IMR-90 (cell line): ENCODE data around the gene DCST2. TPM values are rescaled to one million over a fixed set of nuclear protein-coding genes. Genes with fewer than 3 reads are reported as not detected.

Experiments
- ATAC-seq: fragments of 200-7000 bp; cut with Tn5 transposase; 2 replicates; pipeline ENCODE4 v1.9.1; 2020; ENCODE audit warnings: low read depth, mild to moderate bottlenecking, moderate library complexity
- BruUV-seq: library from RNA; stranded (reverse); fragments of 400-500 nt; replicated peaks from 2 replicates; lab custom pipeline; 2021; lab: Mats Ljungman, UMichigan
- CTCF ChIA-PET: fragments of 300-600 bp; formaldehyde crosslinking; extraction: SDS; loops from one replicate; lab custom pipeline; 2021; ENCODE audit warnings: antibody characterized with exemption; lab: Yijun Ruan, JAX
- POLR2A ChIA-PET: fragments of 300-600 bp; sonication (Branson Sonifier 250); formaldehyde crosslinking; loops from one replicate; lab custom pipeline; 2022; ENCODE audit warnings: antibody characterized with exemption; ENCODE audit not compliant: unreplicated experiment; lab: Charles Lee
- DNase-seq: peaks from one replicate; pipeline ENCODE4 v3.0.0; 2013
- H2AFZ ChIP-seq: replicated peaks from 2 replicates; pipeline ENCODE3; 2013; ENCODE audit warnings: low read length, mild to moderate bottlenecking; ENCODE audit not compliant: poor library complexity
- H2AK5ac ChIP-seq: 2 replicates; pipeline ENCODE4 v1.6.1; 2013; ENCODE audit warnings: low read depth, low read length, inconsistent platforms
- H2AK9ac ChIP-seq: replicated peaks from 2 replicates; pipeline ENCODE3; 2013; ENCODE audit warnings: mild to moderate bottlenecking, low read depth, low read length, moderate library complexity; ENCODE audit not compliant: poor library complexity
- H2BK120ac ChIP-seq: 2 replicates; pipeline ENCODE4 v1.6.1; 2013; ENCODE audit warnings: low read depth, low read length, inconsistent platforms
- H2BK15ac ChIP-seq: 3 replicates; pipeline ENCODE4 v1.6.1; 2013; ENCODE audit warnings: low read depth, low read length, inconsistent platforms
- H2BK20ac ChIP-seq: 2 replicates; pipeline ENCODE4 v1.6.1; 2013; ENCODE audit warnings: low read depth, mild to moderate bottlenecking, inconsistent platforms, low read length, moderate library complexity
- H2BK5ac ChIP-seq: 2 replicates; pipeline ENCODE4 v1.6.1; 2013; ENCODE audit warnings: mild to moderate bottlenecking, low read depth, low read length, inconsistent platforms; ENCODE audit not compliant: poor library complexity, severe bottlenecking
- H3K14ac ChIP-seq: replicated peaks from 2 replicates; pipeline ENCODE4 v1.6.1; 2013; ENCODE audit warnings: low read depth, low read length, inconsistent platforms
- H3K18ac ChIP-seq: 2 replicates; pipeline ENCODE4 v1.6.1; 2013; ENCODE audit warnings: low read depth, low read length, control low read depth
- H3K23ac ChIP-seq: 2 replicates; pipeline ENCODE4 v1.6.1; 2013; ENCODE audit warnings: low read depth, low read length, inconsistent platforms
- H3K27ac ChIP-seq: 2 replicates; pipeline ENCODE4 v1.5.1; 2013; ENCODE audit warnings: mild to moderate bottlenecking, control low read depth, low read length; ENCODE audit not compliant: insufficient read depth
- H3K27me3 ChIP-seq: 2 replicates; pipeline ENCODE4 v1.6.1; 2013; ENCODE audit warnings: low read length; ENCODE audit not compliant: control insufficient read depth, insufficient read depth
- H3K36me3 ChIP-seq: 2 replicates; pipeline ENCODE4 v1.6.1; 2013; ENCODE audit warnings: low read length, mixed read lengths; ENCODE audit not compliant: control insufficient read depth, insufficient read depth
- H3K4ac ChIP-seq: 2 replicates; pipeline ENCODE4 v1.6.1; 2013; ENCODE audit warnings: low read depth, low read length, inconsistent platforms
- H3K4me1 ChIP-seq: 2 replicates; pipeline ENCODE4 v1.6.1; 2013; ENCODE audit warnings: low read length, mixed read lengths; ENCODE audit not compliant: control insufficient read depth, insufficient read depth
- H3K4me2 ChIP-seq: 2 replicates; pipeline ENCODE4 v1.6.1; 2013; ENCODE audit warnings: low read depth, mild to moderate bottlenecking, control low read depth, low read length, moderate library complexity
- H3K4me3 ChIP-seq: 2 replicates; pipeline ENCODE4 v1.5.1; 2013; ENCODE audit warnings: low read depth, mild to moderate bottlenecking, control low read depth, low read length, moderate library complexity; ENCODE audit not compliant: insufficient read depth
- H3K56ac ChIP-seq: 2 replicates; pipeline ENCODE4 v1.6.1; 2013; ENCODE audit warnings: low read length, inconsistent platforms; ENCODE audit not compliant: insufficient read depth; ENCODE audit errors: extremely low read depth
- H3K79me1 ChIP-seq, 2 experiments: 2 replicates each; pipeline ENCODE4 v1.6.1; 2013; ENCODE audit warnings: low read length in 2 of 2, inconsistent platforms in 1 of 2, low read depth in 1 of 2
- H3K9ac ChIP-seq: 2 replicates; pipeline ENCODE4 v1.6.1; 2013; ENCODE audit warnings: low read depth, low read length, control low read depth
- H3K9me1 ChIP-seq: 2 replicates; pipeline ENCODE4 v1.6.1; 2013; ENCODE audit warnings: low read length, inconsistent platforms; ENCODE audit not compliant: insufficient read depth
- H3K9me3 ChIP-seq: 2 replicates; pipeline ENCODE4 v1.6.1; 2013; ENCODE audit warnings: low read length; ENCODE audit not compliant: control insufficient read depth, insufficient read depth
- H4K20me1 ChIP-seq: 2 replicates; pipeline ENCODE4 v1.6.1; 2013; ENCODE audit warnings: low read length, inconsistent platforms; ENCODE audit not compliant: insufficient read depth
- H4K5ac ChIP-seq: 2 replicates; pipeline ENCODE4 v1.6.1; 2013; ENCODE audit warnings: mild to moderate bottlenecking, low read depth, low read length, control low read depth
- H4K8ac ChIP-seq, 2 experiments: 2 replicates each; pipeline ENCODE4 v1.6.1; 2013; ENCODE audit warnings: low read depth in 2 of 2, low read length in 2 of 2, control low read depth in 1 of 2, inconsistent platforms in 1 of 2
- H4K91ac ChIP-seq: 2 replicates; pipeline ENCODE4 v1.6.1; 2013; ENCODE audit warnings: low read depth, low read length, inconsistent platforms; ENCODE audit not compliant: insufficient read depth
- BHLHE40 ChIP-seq: fragments of 150-350 bp; IDR thresholded peaks from 2 replicates; pipeline ENCODE4 v1.6.1; 2016; ENCODE audit warnings: mild to moderate bottlenecking, low read depth, low read length
- MAZ ChIP-seq: IDR thresholded peaks from 2 replicates; pipeline ENCODE4 v1.6.1; 2012; ENCODE audit warnings: low read depth, mild to moderate bottlenecking, low read length, improper control_type of control experiment, moderate library complexity, borderline replicate concordance
- POLR2A ChIP-seq: IDR thresholded peaks from 2 replicates; pipeline ENCODE4 v1.6.1; 2012; ENCODE audit warnings: mild to moderate bottlenecking, low read depth, low read length
- RAD21 ChIP-seq: IDR thresholded peaks from 2 replicates; pipeline ENCODE4 v1.6.1; 2012; ENCODE audit warnings: low read length, improper control_type of control experiment
- RCOR1 ChIP-seq: IDR thresholded peaks from 2 replicates; pipeline ENCODE4 v1.6.1; 2012; ENCODE audit warnings: mild to moderate bottlenecking, low read length, improper control_type of control experiment; ENCODE audit not compliant: insufficient replicate concordance
- SMC3 ChIP-seq: fragments of 150-350 bp; IDR thresholded peaks from 2 replicates; pipeline ENCODE4 v1.6.1; 2016; ENCODE audit warnings: low read depth, mild to moderate bottlenecking, antibody characterized with exemption, low read length, moderate library complexity
- WGBS, 2 experiments: methylation state at CpG; one replicate each; pipeline versions ENCODE4 v1.1.5 to v1.1.7; 2013; ENCODE audit warnings: missing lambda C conversion rate in 2 of 2; ENCODE audit not compliant: insufficient read length in 1 of 2; ENCODE audit errors: extremely low coverage in 2 of 2; 5-methylcytosine and 5-hydroxymethylcytosine counted together
- dilution Hi-C: fragments of 300-500 bp; cut with HindIII; formaldehyde crosslinking; loops from one replicate; pipeline ENCODE4 v1.14.3; 2018; ENCODE audit warnings: low sequenced_read_pairs; ENCODE audit not compliant: unreplicated experiment
- in situ Hi-C: fragments of 300-500 bp; cut with MboI; formaldehyde crosslinking; loops from 3 replicates; pipeline ENCODE4 v1.14.3; 2019; ENCODE audit warnings: low sequenced_read_pairs, inconsistent platforms, mixed read lengths
- intact Hi-C: fragments of 100-400 bp; cut with micrococcal nuclease; formaldehyde crosslinking; loops from 2 replicates; pipeline ENCODE4 v1.10.0; 2022
- polyA plus RNA-seq, 3 experiments: library from polyadenylated mRNA; depleted of rRNA; stranded (reverse); fragments of >200 nt; gene quantifications; 2 replicates each; pipeline ENCODE4 v1.2.3, GENCODE V29; 2012; ENCODE audit warnings: low replicate concordance in 1 of 3
- total RNA-seq: library from RNA; depleted of rRNA; stranded (reverse); fragments of >200 nt; gene quantifications from 2 replicates; pipeline ENCODE4 v1.2.3, GENCODE V29; 2012
- TF ChIP-seq, protein P1 (sequence below): conservative IDR thresholded peaks from 2 replicates; pipeline ENCODE4 v1.5.1; 2012; ENCODE audit warnings: mild to moderate bottlenecking, low read depth, low read length, improper control_type of control experiment

Gene DCST2
- total and polyA plus RNA-seq, 2 of the 4 experiments (the other 2 are of a cell fraction): 0.14 TPM; not detected in 1

DNA sequence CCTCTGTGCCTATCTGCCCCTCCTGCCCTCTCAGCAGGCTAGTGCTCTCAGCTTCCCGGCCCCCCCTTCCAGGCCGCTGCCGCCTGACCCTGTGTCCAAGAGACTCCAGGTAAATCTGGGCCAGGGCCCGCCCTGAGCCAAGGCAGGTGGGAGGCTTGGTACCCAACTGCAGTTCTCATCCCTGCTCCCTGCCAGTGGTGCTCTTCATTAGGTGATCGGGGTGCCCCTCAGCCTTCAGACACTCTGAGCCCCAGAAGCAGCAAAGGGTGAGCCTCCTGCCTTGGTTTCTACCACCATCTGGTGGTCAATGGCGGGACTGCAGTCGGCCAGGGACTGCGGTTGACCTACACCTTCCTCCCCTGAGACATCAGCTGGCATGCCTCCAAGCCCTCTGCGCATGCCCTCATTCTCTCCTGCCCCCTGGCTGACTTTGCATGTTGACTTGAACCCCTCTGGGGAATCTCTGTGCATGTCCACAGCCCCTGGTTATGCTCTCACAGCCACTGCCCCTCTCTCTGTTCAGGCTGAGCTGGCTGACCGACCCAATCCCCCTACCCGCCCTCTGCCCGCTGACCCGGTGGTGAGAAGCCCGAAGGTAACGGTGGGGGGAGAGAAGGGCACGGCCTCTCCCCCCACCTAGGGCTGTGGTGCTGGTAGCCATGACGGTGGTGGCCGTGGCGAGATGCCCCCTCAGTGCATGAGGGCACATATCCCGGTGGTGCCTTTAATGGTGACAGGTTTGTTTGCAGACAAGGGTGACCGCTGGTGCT is 28.0 kb upstream of the DCST2 start:
- no peak overlapping the region for H2BK20ac ChIP-seq
- H3K9me1 ChIP-seq: peaks cover 3% of the 10 kb centered on the region; the same call in 1 of the 2 replicates
- H4K20me1 ChIP-seq: peaks cover 17% of the 10 kb centered on the region
- H2AFZ ChIP-seq: peak overlapping the region; percentile 81
- intact Hi-C loops (loop anchor here (2.0 to 5.0 kb wide), 2 partner anchors 104 to 503 kb away; partner anchors contain the start of genes PBXIP1 and UBE2Q1), in situ Hi-C loops (no loop called here), dilution Hi-C loops (no loop called here)
- H3K36me3 ChIP-seq: peaks cover 11% of the 10 kb centered on the region
- no peak overlapping the region for H2BK120ac ChIP-seq
- peak; percentile 57 for TF ChIP-seq POLR2A
- TF ChIP-seq, protein P1, sequence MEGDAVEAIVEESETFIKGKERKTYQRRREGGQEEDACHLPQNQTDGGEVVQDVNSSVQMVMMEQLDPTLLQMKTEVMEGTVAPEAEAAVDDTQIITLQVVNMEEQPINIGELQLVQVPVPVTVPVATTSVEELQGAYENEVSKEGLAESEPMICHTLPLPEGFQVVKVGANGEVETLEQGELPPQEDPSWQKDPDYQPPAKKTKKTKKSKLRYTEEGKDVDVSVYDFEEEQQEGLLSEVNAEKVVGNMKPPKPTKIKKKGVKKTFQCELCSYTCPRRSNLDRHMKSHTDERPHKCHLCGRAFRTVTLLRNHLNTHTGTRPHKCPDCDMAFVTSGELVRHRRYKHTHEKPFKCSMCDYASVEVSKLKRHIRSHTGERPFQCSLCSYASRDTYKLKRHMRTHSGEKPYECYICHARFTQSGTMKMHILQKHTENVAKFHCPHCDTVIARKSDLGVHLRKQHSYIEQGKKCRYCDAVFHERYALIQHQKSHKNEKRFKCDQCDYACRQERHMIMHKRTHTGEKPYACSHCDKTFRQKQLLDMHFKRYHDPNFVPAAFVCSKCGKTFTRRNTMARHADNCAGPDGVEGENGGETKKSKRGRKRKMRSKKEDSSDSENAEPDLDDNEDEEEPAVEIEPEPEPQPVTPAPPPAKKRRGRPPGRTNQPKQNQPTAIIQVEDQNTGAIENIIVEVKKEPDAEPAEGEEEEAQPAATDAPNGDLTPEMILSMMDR: peak; percentile 97
- TF ChIP-seq MAZ: peak; percentile 48; the same call in 1 of the 2 replicates
- TF ChIP-seq BHLHE40: no peak
- peak; percentile 97 for TF ChIP-seq RAD21
- TF ChIP-seq RCOR1: no peak
- TF ChIP-seq SMC3: peak; percentile 87
- H3K4ac ChIP-seq: no peak overlapping the region
- H3K79me1 ChIP-seq: peaks cover 10 to 17% of the 10 kb centered on the region in 2 experiments
- peaks cover 4% of the 10 kb centered on the region; the same call in 1 of the 2 replicates for H3K4me1 ChIP-seq
- ATAC-seq (peak; percentile 73), DNase-seq (peak; percentile 78)
- POLR2A ChIA-PET: no interaction called here
- no peaks in the 10 kb centered on the region for H3K9me3 ChIP-seq
- no peak overlapping the region for H4K5ac ChIP-seq
- H2AK9ac ChIP-seq: peak overlapping the region; percentile 76
- no peak overlapping the region for H3K4me2 ChIP-seq
- no peak overlapping the region for H3K18ac ChIP-seq
- H3K27ac ChIP-seq: no peak overlapping the region
- H3K9ac ChIP-seq: no peak overlapping the region
- CTCF ChIA-PET: interaction anchor here (0.6 to 1.5 kb wide), 6 partner anchors 12 to 154 kb away, joined by 3 to 12 read pairs (median 4); no protein-coding TSS in a partner anchor
- no peak overlapping the region for H3K14ac ChIP-seq
- H2BK5ac ChIP-seq: no peak overlapping the region
- H4K91ac ChIP-seq: no peak overlapping the region
- H3K56ac ChIP-seq: no peak overlapping the region
- H2AK5ac ChIP-seq: no peak overlapping the region
- BruUV-seq: no TSS peak
- H4K8ac ChIP-seq: no peak overlapping the region
- 70% methylated on average over 4 of the region's 21 CpGs; no CpG with 5 or more reads in 1 of the 2 experiments for WGBS, 2 experiments
- no peak overlapping the region for H3K23ac ChIP-seq
- no peak overlapping the region for H2BK15ac ChIP-seq
- H3K27me3 ChIP-seq: no peaks in the 10 kb centered on the region
- H3K4me3 ChIP-seq: no peak overlapping the region
